ENCODE results near the gene GRPEL1. TPM values are rescaled to one million over a fixed set of nuclear protein-coding genes. Genes with fewer than 3 reads are reported as not detected.

Gene GRPEL1
- total and polyA plus RNA-seq, 10 of the 15 experiments (the other 5 are each of a cell fraction or from before 2014, with no cell fraction given), result 30.8 to 119 (median 67.6) TPM

DNA sequence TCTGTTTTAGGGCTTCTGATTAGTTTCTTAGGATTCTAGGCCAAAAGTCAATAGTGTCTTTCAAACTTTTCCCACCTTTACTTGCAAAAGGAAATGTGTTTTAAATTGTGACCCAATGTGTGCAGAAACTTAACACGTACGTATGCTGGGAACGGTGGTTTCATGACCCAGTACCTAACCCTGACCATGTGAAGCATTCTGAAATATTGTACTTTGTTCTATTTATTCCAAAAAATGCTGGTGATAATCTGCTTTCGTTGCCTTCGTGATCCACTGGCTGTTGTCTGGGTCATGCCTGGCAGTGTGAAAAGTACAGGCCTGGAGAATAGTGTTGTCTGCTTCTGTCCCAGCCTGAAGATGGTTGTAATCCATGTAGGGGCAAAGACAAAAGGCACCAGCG lies 51.4 kb downstream of the GRPEL1 start (continued):
- TF ChIP-seq, protein P1, sequence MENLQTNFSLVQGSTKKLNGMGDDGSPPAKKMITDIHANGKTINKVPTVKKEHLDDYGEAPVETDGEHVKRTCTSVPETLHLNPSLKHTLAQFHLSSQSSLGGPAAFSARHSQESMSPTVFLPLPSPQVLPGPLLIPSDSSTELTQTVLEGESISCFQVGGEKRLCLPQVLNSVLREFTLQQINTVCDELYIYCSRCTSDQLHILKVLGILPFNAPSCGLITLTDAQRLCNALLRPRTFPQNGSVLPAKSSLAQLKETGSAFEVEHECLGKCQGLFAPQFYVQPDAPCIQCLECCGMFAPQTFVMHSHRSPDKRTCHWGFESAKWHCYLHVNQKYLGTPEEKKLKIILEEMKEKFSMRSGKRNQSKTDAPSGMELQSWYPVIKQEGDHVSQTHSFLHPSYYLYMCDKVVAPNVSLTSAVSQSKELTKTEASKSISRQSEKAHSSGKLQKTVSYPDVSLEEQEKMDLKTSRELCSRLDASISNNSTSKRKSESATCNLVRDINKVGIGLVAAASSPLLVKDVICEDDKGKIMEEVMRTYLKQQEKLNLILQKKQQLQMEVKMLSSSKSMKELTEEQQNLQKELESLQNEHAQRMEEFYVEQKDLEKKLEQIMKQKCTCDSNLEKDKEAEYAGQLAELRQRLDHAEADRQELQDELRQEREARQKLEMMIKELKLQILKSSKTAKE (IDR thresholded peaks at IDR 0.05; ENCODE audit: low read depth, poor library complexity, severe bottlenecking), result no peak
- no peak for TF ChIP-seq NFIC (IDR thresholded peaks at IDR 0.05; ENCODE audit: low read depth, low read length)

DNA sequence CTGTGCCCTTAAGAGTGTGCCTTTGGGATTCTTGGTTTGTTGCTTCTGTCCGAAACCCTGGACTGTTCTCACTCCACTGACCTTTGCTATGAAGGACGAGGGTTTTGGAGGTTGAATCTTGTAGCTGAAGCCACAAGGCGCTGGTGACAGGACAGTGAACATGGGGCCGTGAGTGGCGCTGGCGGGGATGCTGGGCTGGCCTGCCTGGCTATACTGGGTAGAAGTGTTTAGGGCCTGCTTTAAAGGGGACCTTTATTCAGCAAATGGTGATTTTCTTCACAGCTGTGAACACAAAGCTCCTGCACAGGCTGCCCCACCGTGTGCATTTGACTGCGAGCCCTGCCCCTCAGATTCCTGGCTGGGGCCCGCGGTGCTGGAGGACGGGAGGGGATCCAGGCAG lies 51.8 kb downstream of the GRPEL1 start:
- BruUV-seq (replicated peaks), result no TSS peak
- no peak overlapping the region for H3K27ac ChIP-seq (ENCODE audit: control insufficient read depth, insufficient read depth)
- DNase-seq (ENCODE audit: low read depth, low spot score) (no peak), FAIRE-seq (no peak), ATAC-seq (no peak)
- no peak overlapping the region for H3K9ac ChIP-seq (ENCODE audit: control insufficient read depth, insufficient read depth, low read length)
- no peak overlapping the region for H3K4me2 ChIP-seq (ENCODE audit: control insufficient read depth, insufficient read depth)
- no peaks in the 10 kb centered on the region; the same call in 1 of the 2 replicates for H3K79me2 ChIP-seq (ENCODE audit: control insufficient read depth, insufficient read depth, low read length)
- H3K4me1 ChIP-seq (ENCODE audit: control insufficient read depth, insufficient read depth, low read length), result peaks cover 17% of the 10 kb centered on the region
- CTCF ChIA-PET, result no interaction called here
- no peaks in the 10 kb centered on the region for H4K20me1 ChIP-seq (ENCODE audit: control insufficient read depth, insufficient read depth)
- H2AFZ ChIP-seq (ENCODE audit: control insufficient read depth, low read depth, low read length), result no peak overlapping the region
- intact Hi-C loops (cut with micrococcal nuclease; ENCODE audit: unreplicated experiment) (no loop called here), in situ Hi-C loops (cut with MboI) (no loop called here)
- WGBS (ENCODE audit: insufficient coverage, insufficient replicate concordance, low lambda C conversion rate, missing lambda C conversion rate), result 87% methylated on average over 11 of the region's 11 CpGs
- no peak overlapping the region for H3K4me3 ChIP-seq
- H3K36me3 ChIP-seq (ENCODE audit: control insufficient read depth in 2 of 2, insufficient read depth in 2 of 2, low read length in 1 of 2), result peaks cover 26 to 27% of the 10 kb centered on the region in 2 experiments
- RAD21 ChIA-PET (ENCODE audit: unreplicated experiment), result no interaction called here
- no peaks in the 10 kb centered on the region for H3K27me3 ChIP-seq (replicated peaks in 1 of 2; ENCODE audit: control insufficient read depth in 2 of 2, insufficient read depth in 2 of 2, low read length in 1 of 2)
- H3K9me3 ChIP-seq (replicated peaks; ENCODE audit: control insufficient read depth, insufficient read depth, low read length), result no peaks in the 10 kb centered on the region; the same call in 1 of the 3 replicates
- SMC1A ChIA-PET (ENCODE audit: uncharacterized antibody, unreplicated experiment), result interaction anchor here (1.0 kb wide), 1 partner anchor 29 kb away, joined by 3 read pairs; no protein-coding TSS in a partner anchor
- POLR2A ChIA-PET, result interaction anchor here (1.2 kb wide), 1 partner anchor 28 kb away, joined by 3 read pairs; no protein-coding TSS in a partner anchor
- TF ChIP-seq ZNF217 (IDR thresholded peaks at IDR 0.05) (no peak), RELB (IDR thresholded peaks at IDR 0.05; ENCODE audit: low read depth) (no peak), FOS (IDR thresholded peaks at IDR 0.05; ENCODE audit: borderline replicate concordance, extremely low read depth, insufficient read length) (no peak), RUNX3 (IDR thresholded peaks at IDR 0.05; ENCODE audit: low read length) (no peak), SRF (IDR thresholded peaks at IDR 0.05; ENCODE audit: low read depth in 2 of 2, low read length in 2 of 2) (no peak), STAT1 (conservative IDR thresholded peaks at IDR 0.05) (no peak), BACH1 (IDR thresholded peaks at IDR 0.05; ENCODE audit: borderline replicate concordance) (no peak), PBX3 (IDR thresholded peaks at IDR 0.05; ENCODE audit: insufficient replicate concordance, low read depth, low read length) (no peak)
- TF ChIP-seq, protein P2, sequence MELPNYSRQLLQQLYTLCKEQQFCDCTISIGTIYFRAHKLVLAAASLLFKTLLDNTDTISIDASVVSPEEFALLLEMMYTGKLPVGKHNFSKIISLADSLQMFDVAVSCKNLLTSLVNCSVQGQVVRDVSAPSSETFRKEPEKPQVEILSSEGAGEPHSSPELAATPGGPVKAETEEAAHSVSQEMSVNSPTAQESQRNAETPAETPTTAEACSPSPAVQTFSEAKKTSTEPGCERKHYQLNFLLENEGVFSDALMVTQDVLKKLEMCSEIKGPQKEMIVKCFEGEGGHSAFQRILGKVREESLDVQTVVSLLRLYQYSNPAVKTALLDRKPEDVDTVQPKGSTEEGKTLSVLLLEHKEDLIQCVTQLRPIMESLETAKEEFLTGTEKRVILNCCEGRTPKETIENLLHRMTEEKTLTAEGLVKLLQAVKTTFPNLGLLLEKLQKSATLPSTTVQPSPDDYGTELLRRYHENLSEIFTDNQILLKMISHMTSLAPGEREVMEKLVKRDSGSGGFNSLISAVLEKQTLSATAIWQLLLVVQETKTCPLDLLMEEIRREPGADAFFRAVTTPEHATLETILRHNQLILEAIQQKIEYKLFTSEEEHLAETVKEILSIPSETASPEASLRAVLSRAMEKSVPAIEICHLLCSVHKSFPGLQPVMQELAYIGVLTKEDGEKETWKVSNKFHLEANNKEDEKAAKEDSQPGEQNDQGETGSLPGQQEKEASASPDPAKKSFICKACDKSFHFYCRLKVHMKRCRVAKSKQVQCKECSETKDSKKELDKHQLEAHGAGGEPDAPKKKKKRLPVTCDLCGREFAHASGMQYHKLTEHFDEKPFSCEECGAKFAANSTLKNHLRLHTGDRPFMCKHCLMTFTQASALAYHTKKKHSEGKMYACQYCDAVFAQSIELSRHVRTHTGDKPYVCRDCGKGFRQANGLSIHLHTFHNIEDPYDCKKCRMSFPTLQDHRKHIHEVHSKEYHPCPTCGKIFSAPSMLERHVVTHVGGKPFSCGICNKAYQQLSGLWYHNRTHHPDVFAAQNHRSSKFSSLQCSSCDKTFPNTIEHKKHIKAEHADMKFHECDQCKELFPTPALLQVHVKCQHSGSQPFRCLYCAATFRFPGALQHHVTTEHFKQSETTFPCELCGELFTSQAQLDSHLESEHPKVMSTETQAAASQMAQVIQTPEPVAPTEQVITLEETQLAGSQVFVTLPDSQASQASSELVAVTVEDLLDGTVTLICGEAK (IDR thresholded peaks at IDR 0.05; ENCODE audit: borderline replicate concordance), result no peak
